ENCODE results near the gene DHRS3.

- TF ChIP-seq CTCF (IDR thresholded peaks at IDR 0.05): peak; percentile 35 to 54 (median 52)
- TF ChIP-seq POLR2AphosphoS5 (IDR thresholded peaks at IDR 0.05): peak; percentile 8
- TF ChIP-seq POLR2A (IDR thresholded peaks at IDR 0.05): no peak
These were observed 17.0 kb downstream of the DHRS3 start for GRCh38 chr1:12600880-12601633.
